Epithelial cell of esophagus (primary cell): ENCODE measurements around the gene PRAMEF2.
"Not testable (repeated sequence)": the region's sequence is repeated elsewhere in the genome, so short reads cannot be mapped to it uniquely, and the experiment has no call there.

ENCODE experiments used
- DNase-seq: peaks from one replicate; pipeline ENCODE4 v3.0.0; 2010; ENCODE audit warnings: low read depth
- H3K4me3 ChIP-seq: 2 replicates; pipeline ENCODE4 v1.5.1; 2011; ENCODE audit warnings: mild to moderate bottlenecking, low read length, control low read depth

PRAMEF2 gene

GRCh38 chr1:12899186-12899585, 42.3 kb downstream of the PRAMEF2 start:
- not testable (repeated sequence) for DNase-seq

GRCh38 chr1:12903793-12904572, 47.1 kb downstream of the PRAMEF2 start:
- not testable (repeated sequence) for H3K4me3 ChIP-seq, DNase-seq

More at GRCh38 chr1:12899186-12899585, 42.3 kb downstream of the PRAMEF2 start:
- not testable (repeated sequence) for H3K4me3 ChIP-seq
